HG02884 (cell line): Measurements from ENCODE around the gene UNC13C.

Source experiments
- ATAC-seq: cut with Tn5 transposase; IDR thresholded peaks from one replicate; pipeline ENCODE4 v1.9.1; 2021; ENCODE audit warnings: mild to moderate bottlenecking, moderate library complexity; ENCODE audit not compliant: unreplicated experiment

Gene UNC13C

DNA sequence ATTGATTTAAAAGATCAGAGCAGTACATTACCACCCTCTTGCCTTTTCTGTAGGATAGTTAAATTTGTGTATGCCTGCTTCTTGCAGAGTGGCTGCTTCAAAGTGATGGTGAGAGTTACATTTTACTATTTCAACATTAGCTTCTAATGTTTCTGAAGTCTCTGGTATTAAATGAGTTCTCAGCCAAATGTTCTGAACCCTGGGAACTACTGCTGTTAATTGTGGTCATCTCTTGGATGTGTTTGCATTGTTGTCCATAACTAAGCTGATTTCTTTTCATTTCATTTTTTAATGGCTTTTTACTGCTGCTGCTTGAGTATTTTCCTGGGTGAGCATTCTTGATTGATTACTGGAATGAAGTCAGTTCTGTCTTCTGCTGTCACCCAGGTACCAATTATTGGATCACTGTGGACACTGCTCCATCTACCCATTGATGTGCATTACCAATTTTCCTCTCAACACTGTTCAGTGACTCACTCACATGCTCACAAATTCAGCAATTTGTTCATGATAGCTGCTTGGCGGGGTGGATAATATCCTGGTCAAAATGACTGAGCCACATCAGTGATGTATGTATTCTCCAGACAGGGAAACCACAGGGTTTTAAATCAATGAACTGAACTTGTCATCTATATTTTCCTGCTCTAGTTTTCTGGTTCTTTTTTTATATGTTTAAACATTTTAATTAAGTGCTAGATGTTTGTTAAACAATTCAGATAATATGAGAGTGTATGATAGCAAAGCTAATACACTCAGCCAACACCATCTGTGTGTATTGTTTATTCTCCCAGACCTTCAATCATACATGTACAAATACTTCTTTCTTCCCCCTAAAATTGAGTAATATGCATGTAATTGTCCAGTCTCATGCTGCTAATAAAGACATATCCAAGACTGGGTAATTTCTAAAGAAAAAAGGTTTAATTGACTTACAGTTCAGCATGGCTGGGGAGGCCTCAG, 630.9 kb downstream of the UNC13C start:
- ATAC-seq, result no peak

DNA sequence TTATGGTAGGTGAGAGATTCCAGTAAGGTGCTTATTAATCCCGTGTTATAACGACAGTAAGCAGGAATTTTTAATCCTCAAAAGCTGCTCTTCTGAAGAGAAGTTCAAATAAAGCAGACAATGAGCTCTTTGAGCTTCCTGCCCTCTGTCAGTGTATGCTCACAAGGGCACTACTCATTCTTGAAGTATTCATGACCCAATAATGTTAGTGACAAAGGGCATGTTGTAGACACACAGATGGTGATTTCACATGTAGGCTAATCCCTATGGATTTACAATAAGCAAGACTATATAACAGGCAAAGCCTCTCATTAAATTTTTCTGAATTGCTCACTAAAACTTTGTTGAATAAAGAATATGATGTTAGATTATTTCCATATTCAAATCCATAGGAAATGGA, 639.9 kb downstream of the UNC13C start:
- no peak for ATAC-seq

DNA sequence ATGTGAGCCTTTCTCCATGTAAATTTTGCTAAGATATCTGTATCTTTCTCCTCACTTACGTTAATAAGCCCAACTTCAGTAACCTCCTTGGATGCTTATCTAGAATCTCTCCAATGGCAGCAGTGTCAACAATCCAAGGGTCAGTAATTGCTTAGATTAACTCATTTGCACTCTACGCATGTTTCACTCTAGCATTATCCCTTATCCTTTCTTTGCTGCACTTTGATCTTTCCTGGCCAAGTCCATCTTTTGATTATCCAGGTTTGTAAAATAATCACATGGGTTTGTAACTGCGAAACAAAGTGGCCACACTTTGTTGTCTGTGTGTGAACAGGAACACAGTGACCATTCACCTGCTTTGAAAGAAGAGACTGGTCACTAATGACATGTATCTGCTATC, 640.9 kb downstream of the UNC13C start:
- ATAC-seq, result no peak

DNA sequence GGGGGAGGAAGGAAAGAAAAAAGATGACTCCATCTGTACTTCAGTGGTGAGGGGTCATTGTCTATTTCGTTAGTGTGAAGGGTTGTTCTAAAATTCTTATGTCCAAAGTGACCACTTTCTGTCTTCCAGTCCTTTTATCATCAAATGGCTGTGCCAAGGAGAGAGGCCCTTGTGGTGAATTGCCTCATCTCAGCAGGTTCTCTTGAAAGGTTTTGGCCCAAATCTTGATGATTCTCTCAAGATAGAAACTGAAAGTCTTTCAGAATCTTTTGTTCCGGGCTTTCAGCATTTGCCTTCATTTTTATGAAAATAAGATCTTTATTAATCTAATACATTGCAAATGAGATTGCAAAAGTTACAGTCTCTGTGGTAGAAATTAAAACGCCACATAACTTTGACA, 642.7 kb downstream of the UNC13C start:
- no peak for ATAC-seq

DNA sequence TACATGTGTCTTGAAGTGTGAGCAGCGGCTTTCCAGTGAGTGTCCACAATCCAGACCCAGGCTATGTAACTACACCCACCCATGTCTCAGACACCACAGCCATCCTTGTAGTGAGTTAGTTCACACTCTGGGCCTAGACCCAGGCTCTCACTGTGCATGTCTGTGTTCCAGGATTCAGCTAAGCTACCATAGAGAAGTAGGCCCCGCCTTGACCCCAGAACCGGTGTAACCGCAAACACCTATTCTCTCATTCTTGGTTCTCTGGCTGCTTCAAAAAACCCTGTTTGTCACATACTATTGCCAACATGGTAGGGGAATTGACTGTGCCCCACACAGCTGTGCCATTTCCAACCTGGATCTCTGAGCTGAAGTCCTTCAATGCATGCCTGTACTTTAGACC, 657.9 kb downstream of the UNC13C start:
- ATAC-seq, result no peak

DNA sequence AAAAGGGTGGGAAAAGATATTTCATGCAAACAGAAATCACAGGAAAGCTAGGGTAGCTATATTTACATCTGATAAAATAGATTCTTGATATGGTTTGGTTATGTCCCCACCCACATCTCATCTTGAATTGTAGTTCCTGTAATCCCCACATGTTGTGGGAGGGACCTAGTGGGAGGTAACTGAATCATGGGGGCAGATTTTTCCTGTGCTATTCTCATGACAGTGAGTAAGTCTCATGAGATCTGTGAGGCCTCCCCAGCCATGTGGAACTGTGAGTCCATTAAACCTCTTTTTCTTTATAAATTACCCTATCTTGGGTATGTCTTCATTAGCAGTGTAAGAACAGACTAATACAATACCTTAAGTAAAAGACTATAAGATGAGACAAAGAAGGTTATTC, 660.4 kb downstream of the UNC13C start:
- ATAC-seq, result no peak

DNA sequence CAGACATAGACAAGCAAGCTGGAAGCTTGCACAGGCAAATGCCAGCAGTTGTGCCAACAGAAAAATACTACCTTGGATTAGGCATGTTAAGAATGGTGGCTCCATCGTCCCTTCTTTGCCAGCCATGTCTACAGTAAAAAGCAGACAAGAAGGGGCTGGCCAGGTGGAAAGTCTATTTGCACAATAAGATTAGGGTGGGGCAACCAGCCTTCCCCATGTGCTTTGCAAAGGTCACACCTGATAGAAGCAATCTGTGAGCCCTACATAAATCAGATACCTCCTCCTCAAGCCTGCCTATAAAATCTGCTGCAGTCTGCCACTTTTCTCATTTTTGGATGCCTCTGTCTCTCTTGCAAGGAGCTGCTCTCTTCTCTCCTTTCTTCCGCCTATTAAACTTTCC, 662.6 kb downstream of the UNC13C start:
- no peak for ATAC-seq

DNA sequence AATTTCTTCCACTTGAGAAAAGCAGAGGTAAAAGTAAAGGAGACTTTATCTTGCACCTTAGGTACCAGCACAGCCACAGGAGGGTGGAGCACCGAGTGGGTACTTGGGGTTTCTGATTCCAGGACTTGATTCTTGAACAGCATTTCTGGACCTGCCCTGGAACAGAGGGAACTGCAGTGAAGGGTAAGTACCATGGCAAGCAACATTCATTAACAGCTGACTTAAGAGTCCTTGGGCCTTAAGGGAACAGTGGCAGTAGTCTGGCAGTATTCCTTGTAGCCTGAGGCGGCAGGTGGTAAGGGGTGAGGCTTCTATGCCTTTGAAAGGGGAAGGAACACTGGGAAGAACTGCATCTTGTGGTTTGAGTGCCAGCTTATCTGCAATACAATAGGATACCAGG, 666.6 kb downstream of the UNC13C start:
- no peak for ATAC-seq

DNA sequence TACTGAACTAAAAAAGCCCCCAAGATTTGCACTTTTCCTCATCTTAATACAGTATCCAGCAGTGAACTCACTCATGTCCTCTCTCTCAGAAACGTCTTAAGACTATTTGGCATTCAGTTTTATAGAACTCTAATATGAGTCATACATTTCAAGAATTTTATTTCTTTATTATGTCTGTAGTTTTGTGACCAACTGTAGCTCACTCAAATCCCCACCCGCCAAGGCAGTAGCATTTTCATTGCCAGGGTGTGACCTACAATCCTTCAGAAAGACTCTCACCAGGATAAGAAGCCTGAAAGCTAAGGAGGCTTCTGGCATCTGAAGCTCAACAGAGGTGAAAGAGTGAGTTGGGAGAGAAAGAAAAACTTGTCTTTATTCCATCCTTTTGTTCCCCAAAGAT, 681.4 kb downstream of the UNC13C start:
- ATAC-seq, result no peak

DNA sequence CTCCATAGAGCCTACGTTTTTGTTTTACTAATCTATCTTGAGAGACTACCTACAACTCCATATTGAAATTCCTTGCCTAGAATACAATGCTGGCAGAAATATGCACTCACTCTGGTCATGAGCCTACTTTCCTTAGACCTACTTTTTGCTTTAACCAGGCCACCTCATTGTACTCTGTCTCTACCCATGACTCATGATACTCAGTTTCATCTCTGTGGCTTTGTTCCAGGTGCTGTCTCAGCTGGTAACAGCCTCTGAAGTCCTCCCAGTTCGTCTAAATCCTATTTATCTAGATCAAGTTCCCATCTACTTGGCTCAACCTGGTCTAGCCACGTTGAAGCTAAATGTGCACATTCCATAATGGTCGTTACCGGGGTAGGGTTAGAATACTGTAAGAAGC, 682.1 kb downstream of the UNC13C start:
- ATAC-seq, result no peak

DNA sequence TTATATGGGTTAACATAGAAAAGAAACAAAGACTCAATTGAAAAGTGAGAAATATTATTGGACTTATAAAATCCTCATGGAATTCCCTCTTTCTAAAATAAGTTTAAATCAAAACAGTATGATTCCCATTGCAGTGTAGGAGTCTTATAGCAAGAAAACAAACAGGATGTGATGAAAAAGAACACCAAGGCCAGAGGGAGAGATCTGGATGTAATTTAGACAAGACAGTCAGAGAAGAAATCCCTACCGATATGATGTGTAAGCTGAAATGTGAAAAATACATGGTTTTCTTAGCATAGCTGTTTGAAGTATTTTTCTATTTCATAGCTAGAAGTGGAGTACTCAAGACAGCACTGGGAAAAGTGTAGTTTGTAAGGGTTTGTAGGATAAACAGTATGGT, 697.0 kb downstream of the UNC13C start:
- ATAC-seq, result no peak

DNA sequence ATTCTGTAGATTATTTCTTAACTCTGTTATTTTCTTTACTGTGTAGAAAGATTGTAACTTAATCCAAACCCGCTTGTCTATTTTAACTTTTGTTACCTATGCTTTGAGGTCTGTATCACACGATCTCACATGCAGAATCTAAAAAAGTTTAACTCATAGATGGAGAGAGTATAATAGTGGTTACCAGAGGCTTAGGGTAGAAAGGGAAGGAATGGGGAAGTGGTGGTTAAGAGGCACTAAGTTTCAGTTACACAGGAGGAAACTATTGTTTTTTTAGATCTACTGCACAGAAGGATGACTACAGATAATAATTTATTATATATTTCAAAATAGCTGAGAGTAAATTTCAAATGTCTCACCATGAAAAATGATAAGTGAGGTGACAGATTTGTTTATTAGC, 703.3 kb downstream of the UNC13C start:
- ATAC-seq, result no peak
